OCI-LY7 (cell line): ENCODE measurements around the gene CASKIN1.

Experiments
- CTCF ChIP-seq: fragments of 200-600 bp; sonication (generic); conservative IDR thresholded peaks from 2 replicates; pipeline ENCODE4 v1.5.1; 2014; ENCODE audit warnings: mild to moderate bottlenecking, antibody characterized with exemption, low read length, moderate library complexity, mixed read lengths
- EZH2phosphoT487 ChIP-seq: fragments of 200-600 bp; sonication (generic); IDR thresholded peaks from 2 replicates; pipeline ENCODE4 v1.6.1; 2018; ENCODE audit warnings: low read depth, borderline replicate concordance, mild to moderate bottlenecking, mixed run types, antibody characterized with exemption, low read length, moderate library complexity, mixed read lengths

- TF ChIP-seq CTCF (no peak), EZH2phosphoT487 (no peak)
These were observed 46.6 kb downstream of the CASKIN1 start for GRCh38 chr16:2149630-2150417.
